Measurements from ENCODE around the gene MYH14. TPM values are rescaled to one million over a fixed set of nuclear protein-coding genes. Genes with fewer than 3 reads are reported as not detected.

MYH14 gene
- total and polyA plus RNA-seq, 10 of the 15 experiments (the other 5 are each of a cell fraction or from before 2014, with no cell fraction given): 0.06 to 0.69 (median 0.15) TPM; not detected in 4

DNA sequence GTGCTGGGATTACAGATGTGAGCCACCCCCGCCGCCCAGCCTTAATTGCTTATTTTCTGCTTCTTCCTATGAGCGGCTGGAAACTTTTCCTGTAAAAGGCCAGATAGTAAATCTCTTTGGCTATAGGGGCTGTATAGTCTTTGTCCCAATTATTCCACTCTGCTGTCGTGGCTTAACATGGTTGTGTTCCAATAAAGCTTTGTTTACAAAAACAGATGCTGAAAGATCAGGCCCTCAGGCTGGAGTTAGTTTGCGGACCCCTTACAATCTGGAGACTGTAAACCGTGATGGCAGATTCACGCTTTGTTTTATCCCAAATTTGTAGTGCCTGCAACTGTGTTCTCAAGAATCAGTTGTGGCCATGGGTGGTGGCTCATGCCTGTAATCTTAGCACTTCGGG is 115.0 kb downstream of the MYH14 start (continued):
- TF ChIP-seq YY1 (IDR thresholded peaks at IDR 0.05; ENCODE audit: low read depth, low read length): no peak
- TF ChIP-seq, protein P1, sequence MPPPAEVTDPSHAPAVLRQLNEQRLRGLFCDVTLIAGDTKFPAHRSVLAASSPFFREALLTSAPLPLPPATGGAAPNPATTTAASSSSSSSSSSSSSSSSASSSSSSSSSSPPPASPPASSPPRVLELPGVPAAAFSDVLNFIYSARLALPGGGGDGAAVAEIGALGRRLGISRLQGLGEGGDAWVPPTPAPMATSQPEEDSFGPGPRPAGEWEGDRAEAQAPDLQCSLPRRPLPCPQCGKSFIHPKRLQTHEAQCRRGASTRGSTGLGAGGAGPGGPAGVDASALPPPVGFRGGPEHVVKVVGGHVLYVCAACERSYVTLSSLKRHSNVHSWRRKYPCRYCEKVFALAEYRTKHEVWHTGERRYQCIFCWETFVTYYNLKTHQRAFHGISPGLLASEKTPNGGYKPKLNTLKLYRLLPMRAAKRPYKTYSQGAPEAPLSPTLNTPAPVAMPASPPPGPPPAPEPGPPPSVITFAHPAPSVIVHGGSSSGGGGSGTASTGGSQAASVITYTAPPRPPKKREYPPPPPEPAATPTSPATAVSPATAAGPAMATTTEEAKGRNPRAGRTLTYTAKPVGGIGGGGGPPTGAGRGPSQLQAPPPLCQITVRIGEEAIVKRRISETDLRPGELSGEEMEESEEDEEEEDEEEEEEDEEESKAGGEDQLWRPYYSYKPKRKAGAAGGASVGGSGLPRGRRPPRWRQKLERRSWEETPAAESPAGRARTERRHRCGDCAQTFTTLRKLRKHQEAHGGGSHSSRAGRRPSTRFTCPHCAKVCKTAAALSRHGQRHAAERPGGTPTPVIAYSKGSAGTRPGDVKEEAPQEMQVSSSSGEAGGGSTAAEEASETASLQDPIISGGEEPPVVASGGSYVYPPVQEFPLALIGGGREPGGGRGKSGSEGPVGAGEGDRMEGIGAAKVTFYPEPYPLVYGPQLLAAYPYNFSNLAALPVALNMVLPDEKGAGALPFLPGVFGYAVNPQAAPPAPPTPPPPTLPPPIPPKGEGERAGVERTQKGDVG (CRISPR knock-in tag; IDR thresholded peaks at IDR 0.05): no peak
- TF ChIP-seq, protein P2, sequence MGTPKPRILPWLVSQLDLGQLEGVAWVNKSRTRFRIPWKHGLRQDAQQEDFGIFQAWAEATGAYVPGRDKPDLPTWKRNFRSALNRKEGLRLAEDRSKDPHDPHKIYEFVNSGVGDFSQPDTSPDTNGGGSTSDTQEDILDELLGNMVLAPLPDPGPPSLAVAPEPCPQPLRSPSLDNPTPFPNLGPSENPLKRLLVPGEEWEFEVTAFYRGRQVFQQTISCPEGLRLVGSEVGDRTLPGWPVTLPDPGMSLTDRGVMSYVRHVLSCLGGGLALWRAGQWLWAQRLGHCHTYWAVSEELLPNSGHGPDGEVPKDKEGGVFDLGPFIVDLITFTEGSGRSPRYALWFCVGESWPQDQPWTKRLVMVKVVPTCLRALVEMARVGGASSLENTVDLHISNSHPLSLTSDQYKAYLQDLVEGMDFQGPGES (IDR thresholded peaks at IDR 0.05): no peak

DNA sequence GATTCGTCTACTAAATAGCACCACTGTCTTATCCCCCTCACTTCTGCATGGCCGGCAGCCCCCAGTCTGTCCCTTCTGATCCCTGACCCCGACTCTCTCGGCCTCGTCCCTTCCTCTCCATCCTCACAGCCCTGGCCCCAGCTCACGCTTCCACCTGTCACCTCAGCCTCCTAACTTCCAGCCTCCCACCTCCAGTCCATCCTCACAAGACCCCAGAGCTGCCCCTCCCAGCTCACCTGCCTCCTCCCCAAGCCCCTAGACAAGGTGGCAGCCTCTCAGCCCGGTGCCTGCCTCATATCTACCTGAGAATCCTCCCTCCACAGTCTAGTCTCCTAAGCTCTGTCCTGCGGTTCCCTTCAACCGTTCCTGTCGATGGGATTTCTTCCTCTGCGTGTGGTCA is 115.7 kb downstream of the MYH14 start:
- no peak overlapping the region for H2AFZ ChIP-seq (ENCODE audit: control insufficient read depth, low read depth, low read length)
- H3K4me3 ChIP-seq: no peak overlapping the region
- intact Hi-C loops (cut with micrococcal nuclease; ENCODE audit: unreplicated experiment): no loop called here
- H4K20me1 ChIP-seq (ENCODE audit: control insufficient read depth, insufficient read depth): no peaks in the 10 kb centered on the region
- H3K9ac ChIP-seq (ENCODE audit: control insufficient read depth, insufficient read depth, low read length): no peak overlapping the region
- no peaks in the 10 kb centered on the region for H3K36me3 ChIP-seq (ENCODE audit: control insufficient read depth in 2 of 2, insufficient read depth in 2 of 2, low read length in 1 of 2)
- no peaks in the 10 kb centered on the region; the same call in 2 of the 3 replicates for H3K9me3 ChIP-seq (replicated peaks; ENCODE audit: control insufficient read depth, insufficient read depth, low read length)
- H3K27ac ChIP-seq (ENCODE audit: control insufficient read depth, insufficient read depth): no peak overlapping the region
- no peaks in the 10 kb centered on the region for H3K4me1 ChIP-seq (ENCODE audit: control insufficient read depth, insufficient read depth, low read length)
- ChIA-PET CTCF (no interaction called here), SMC1A (ENCODE audit: uncharacterized antibody, unreplicated experiment) (no interaction called here), POLR2A (interaction anchor here (0.6 to 1.0 kb wide), 3 partner anchors 10 to 38 kb away, joined by 3 to 4 read pairs (median 4); partner anchors contain the start of gene KCNC3), RAD21 (ENCODE audit: unreplicated experiment) (interaction anchor here (0.6 kb wide), 1 partner anchor 1575 kb away, joined by 3 read pairs; no protein-coding TSS in a partner anchor)
- H3K27me3 ChIP-seq (replicated peaks in 1 of 2; ENCODE audit: control insufficient read depth in 2 of 2, insufficient read depth in 2 of 2, low read length in 1 of 2): peaks cover 0 to 2% of the 10 kb centered on the region in 2 experiments; a peak in 1 of 4 replicates
- no peaks in the 10 kb centered on the region for H3K79me2 ChIP-seq (ENCODE audit: control insufficient read depth, insufficient read depth, low read length)
- no peak overlapping the region for H3K4me2 ChIP-seq (ENCODE audit: control insufficient read depth, insufficient read depth)
- no peak for ATAC-seq
- in situ Hi-C loops (cut with MboI): no loop called here
- TF ChIP-seq ZNF622 (IDR thresholded peaks at IDR 0.05) (no peak), PML (IDR thresholded peaks at IDR 0.05; ENCODE audit: low read length) (no peak), CBX3 (IDR thresholded peaks at IDR 0.05; ENCODE audit: borderline replicate concordance, low read depth) (no peak), RBBP5 (conservative IDR thresholded peaks at IDR 0.05) (no peak), PAX5 (IDR thresholded peaks at IDR 0.05; ENCODE audit: borderline replicate concordance, low read depth, low read length) (no peak), RUNX3 (IDR thresholded peaks at IDR 0.05; ENCODE audit: low read length) (no peak), LARP7 (IDR thresholded peaks at IDR 0.05) (no peak), MEF2A (IDR thresholded peaks at IDR 0.05; ENCODE audit: insufficient read depth, low read depth, low read length) (no peak)
- TF ChIP-seq, protein P3, sequence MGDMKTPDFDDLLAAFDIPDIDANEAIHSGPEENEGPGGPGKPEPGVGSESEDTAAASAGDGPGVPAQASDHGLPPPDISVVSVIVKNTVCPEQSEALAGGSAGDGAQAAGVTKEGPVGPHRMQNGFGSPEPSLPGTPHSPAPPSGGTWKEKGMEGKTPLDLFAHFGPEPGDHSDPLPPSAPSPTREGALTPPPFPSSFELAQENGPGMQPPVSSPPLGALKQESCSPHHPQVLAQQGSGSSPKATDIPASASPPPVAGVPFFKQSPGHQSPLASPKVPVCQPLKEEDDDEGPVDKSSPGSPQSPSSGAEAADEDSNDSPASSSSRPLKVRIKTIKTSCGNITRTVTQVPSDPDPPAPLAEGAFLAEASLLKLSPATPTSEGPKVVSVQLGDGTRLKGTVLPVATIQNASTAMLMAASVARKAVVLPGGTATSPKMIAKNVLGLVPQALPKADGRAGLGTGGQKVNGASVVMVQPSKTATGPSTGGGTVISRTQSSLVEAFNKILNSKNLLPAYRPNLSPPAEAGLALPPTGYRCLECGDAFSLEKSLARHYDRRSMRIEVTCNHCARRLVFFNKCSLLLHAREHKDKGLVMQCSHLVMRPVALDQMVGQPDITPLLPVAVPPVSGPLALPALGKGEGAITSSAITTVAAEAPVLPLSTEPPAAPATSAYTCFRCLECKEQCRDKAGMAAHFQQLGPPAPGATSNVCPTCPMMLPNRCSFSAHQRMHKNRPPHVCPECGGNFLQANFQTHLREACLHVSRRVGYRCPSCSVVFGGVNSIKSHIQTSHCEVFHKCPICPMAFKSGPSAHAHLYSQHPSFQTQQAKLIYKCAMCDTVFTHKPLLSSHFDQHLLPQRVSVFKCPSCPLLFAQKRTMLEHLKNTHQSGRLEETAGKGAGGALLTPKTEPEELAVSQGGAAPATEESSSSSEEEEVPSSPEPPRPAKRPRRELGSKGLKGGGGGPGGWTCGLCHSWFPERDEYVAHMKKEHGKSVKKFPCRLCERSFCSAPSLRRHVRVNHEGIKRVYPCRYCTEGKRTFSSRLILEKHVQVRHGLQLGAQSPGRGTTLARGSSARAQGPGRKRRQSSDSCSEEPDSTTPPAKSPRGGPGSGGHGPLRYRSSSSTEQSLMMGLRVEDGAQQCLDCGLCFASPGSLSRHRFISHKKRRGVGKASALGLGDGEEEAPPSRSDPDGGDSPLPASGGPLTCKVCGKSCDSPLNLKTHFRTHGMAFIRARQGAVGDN (IDR thresholded peaks at IDR 0.05): no peak
- no peak for DNase-seq (ENCODE audit: low read depth, low spot score)
- 59% methylated on average over 11 of the region's 11 CpGs for WGBS (ENCODE audit: insufficient coverage, insufficient replicate concordance, low lambda C conversion rate, missing lambda C conversion rate)
- no peak for FAIRE-seq
- BruUV-seq (replicated peaks): no TSS peak

Measured in GM12878 (cell line).